Fibroblast of the aortic adventitia (primary cell): ENCODE data around the gene SLC66A1. TPM values are rescaled to one million over a fixed set of nuclear protein-coding genes. Genes with fewer than 3 reads are reported as not detected.

Experiments
- DNase-seq: peaks from one replicate; pipeline ENCODE4 v3.0.0-alpha.2; 2010; ENCODE audit warnings: low read depth
- H3K4me3 ChIP-seq: 2 replicates; pipeline ENCODE4 v1.5.1; 2011; ENCODE audit warnings: low read depth, mild to moderate bottlenecking, control low read depth, low read length, moderate library complexity
- CTCF ChIP-seq: IDR thresholded peaks from 2 replicates; pipeline ENCODE4 v1.5.1; 2011; ENCODE audit warnings: mild to moderate bottlenecking, low read length, control low read depth, inconsistent platforms; ENCODE audit not compliant: insufficient read depth
- total RNA-seq: library from RNA; depleted of rRNA; stranded (reverse); fragments of >200 nt; gene quantifications from 2 replicates; pipeline ENCODE4 v1.2.3, GENCODE V29; 2012; ENCODE audit warnings: low replicate concordance

SLC66A1 gene
- total RNA-seq, 1 donor, result 16.9 TPM

- DNase-seq, result no peak
- no peak overlapping the region for H3K4me3 ChIP-seq
- TF ChIP-seq CTCF, result no peak
Observed at GRCh38 chr1:19350566-19350965, 38.4 kb downstream of the SLC66A1 start.

DNA sequence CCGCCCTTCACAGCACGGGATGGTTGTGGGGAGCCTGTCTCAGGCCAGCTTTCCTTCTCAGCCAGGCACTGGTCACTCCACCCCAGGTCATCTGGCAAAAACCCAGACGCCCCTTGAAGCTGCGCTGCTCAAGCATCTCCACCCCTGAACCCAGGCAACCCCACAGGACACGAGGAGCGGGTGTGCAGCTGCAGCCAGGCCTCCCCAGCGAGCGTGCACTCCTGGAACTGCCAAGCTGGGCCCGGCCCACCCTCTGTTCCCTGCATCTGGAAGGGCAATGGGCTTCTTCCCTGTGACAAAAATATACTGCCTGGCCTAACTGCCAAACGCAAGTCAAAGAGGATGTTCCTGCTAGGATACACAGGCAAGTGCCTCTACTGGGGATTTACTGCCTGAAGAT is 39.7 kb downstream of the SLC66A1 start:
- DNase-seq, result no peak
- H3K4me3 ChIP-seq, result no peak overlapping the region
- TF ChIP-seq CTCF, result no peak

DNA sequence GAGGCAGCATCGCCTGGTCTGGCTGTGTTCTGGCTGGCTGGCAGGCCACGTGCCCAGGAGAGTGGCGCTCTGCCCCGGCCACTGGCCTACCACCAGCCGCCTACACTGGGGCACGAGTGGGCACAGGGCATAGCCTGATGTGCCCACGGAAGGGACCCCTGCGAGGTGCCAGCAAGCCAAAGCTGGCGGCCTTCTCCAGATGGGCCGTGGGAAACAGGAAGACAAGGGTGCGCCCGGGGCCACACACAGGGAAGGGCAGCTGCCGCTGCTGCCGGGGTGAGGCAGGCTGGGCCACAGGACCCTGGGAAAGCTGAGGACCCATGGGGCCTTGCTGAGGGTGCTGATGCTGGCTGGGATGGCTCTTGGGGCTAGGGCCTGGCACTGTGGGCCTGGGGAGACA is 40.7 kb downstream of the SLC66A1 start:
- no peak for TF ChIP-seq CTCF

DNA sequence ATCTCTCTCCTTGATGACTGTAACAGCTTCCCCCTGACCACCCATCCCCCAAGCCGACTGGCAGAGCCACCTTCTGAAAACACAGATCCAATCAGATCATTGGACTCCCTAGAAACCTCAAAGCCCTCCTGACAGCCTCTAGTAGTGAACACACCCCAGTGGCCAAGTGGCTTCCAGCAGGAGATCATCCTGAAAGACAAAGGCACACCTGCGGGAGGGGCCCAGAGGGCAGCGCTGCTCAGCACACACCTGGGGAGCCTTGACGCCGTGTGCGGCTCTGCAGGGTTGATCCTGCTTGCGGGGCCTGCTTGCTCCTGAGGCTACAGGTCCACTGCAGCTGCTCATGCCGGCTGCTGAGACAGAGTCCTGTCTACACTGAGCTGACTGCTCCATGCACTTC is 41.5 kb downstream of the SLC66A1 start:
- H3K4me3 ChIP-seq, result no peak overlapping the region
- no peak for DNase-seq
- no peak for TF ChIP-seq CTCF

More for the DNA sequence above, 40.7 kb downstream of the SLC66A1 start:
- no peak overlapping the region for H3K4me3 ChIP-seq
- DNase-seq, result no peak

DNA sequence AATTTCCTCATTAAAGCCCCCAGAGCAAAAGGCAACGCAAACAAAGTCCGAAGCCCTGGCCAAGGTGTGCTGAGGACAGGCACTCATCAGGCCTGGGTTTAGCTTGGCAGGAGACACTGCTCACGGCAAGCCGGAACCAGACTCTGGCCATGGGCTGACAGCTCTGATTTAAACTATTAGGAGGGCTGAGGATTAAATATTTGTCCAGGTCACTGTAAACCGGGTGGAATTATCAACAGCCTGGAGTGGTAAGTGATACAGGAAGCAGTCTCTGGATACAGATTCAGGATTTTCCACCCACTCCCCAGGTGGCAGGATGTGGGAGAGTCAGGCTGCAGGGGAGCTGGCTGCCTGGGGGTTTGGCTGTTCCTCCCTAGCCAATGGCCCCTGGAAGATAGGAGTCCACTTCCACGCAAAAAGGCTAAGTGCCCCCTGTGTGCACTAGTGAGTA is 42.4 kb downstream of the SLC66A1 start:
- no peak overlapping the region for H3K4me3 ChIP-seq
- DNase-seq, result no peak
- no peak for TF ChIP-seq CTCF

GRCh38 chr1:19356266-19356665 is 44.1 kb downstream of the SLC66A1 start:
- TF ChIP-seq CTCF, result no peak
- no peak overlapping the region for H3K4me3 ChIP-seq
- DNase-seq, result no peak

- no peak overlapping the region for H3K4me3 ChIP-seq
- TF ChIP-seq CTCF, result no peak
- no peak for DNase-seq
Observed at GRCh38 chr1:19357299-19357986, 45.3 kb downstream of the SLC66A1 start.
